Astrocyte (in vitro differentiated cells and primary cell): ENCODE measurements around the gene GBP2.

ENCODE experiments used
- CTCF ChIP-seq: IDR thresholded peaks from 2 replicates; pipeline ENCODE4 v1.5.1; 2011; ENCODE audit warnings: low read depth, mild to moderate bottlenecking, inconsistent platforms, low read length, moderate library complexity; ENCODE audit not compliant: insufficient read depth
- EZH2 ChIP-seq: IDR thresholded peaks from 2 replicates; pipeline ENCODE4 v1.6.1; 2012; ENCODE audit warnings: mild to moderate bottlenecking, low read length, inconsistent platforms; ENCODE audit not compliant: insufficient read depth

DNA sequence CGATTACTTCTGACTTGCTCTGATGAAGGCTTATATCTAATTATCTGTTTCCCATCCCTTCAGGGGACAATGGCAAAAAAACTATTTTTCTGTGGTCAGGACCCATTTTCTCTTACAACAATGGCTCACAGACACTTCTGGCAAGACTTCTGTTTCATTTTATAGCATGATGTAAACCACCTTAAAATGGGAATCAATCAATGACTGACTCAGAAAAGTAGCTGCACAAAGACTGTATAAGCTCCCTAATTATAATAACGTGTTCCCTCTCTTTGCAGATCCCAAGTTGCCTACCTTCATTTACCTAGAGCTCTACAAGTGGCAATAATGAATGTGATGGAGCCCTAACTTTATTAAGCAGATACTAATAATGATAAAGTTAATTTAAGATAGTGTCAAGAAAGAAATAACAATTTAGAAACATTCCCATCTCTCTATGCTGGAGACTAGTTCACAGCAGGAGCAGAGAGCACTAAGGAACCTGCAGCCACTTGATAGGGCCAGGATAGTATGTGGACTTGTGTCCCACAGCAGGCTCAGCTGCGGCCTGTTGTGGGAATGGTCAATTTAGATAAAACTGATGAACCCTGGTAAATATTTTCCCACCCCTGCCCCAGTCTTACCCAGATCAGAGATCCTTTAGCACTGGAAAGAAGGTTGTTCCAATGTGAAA lies 538 bp downstream of the GBP2 start:
- TF ChIP-seq CTCF = no peak
- no peak for TF ChIP-seq EZH2
